Naive thymus-derived CD4-positive, alpha-beta T cell (primary cell): ENCODE measurements around the gene SULT1B1. TPM values are rescaled to one million over a fixed set of nuclear protein-coding genes. Genes with fewer than 3 reads are reported as not detected.
A peak's percentile ranks its signal among the peaks of the same experiment; 100 is the strongest.

Experiments used
- ATAC-seq: fragments of 150-1000 bp; cut with Tn5 transposase; 2 replicates; pipeline ENCODE4 v1.10.0; 2021; ENCODE audit warnings: mild to moderate bottlenecking, moderate library complexity
- CTCF ChIA-PET: fragments of 350-600 bp; sonication (Branson Sonifier 250); formaldehyde crosslinking; loops from one replicate; lab custom pipeline; 2021; ENCODE audit warnings: antibody characterized with exemption; lab: Charles Lee
- POLR2A ChIA-PET: fragments of 350-600 bp; sonication (Branson Sonifier 250); formaldehyde crosslinking; loops from one replicate; lab custom pipeline; 2021; ENCODE audit warnings: antibody characterized with exemption, inconsistent platforms; lab: Charles Lee
- DNase-seq, 9 donors: peaks; one replicate each; pipeline versions ENCODE4 v3.0.0 to v3.0.0-alpha.2; 2020 to 2022; ENCODE audit warnings: mixed read lengths in 1 of 9
- H3K27ac ChIP-seq: one replicate; pipeline ENCODE4 v1.7.0; 2013; ENCODE audit warnings: mild to moderate bottlenecking, low read depth, low read length, moderate library complexity
- H3K27me3 ChIP-seq, 2 donors: one replicate each; pipeline ENCODE4 v1.7.0; 2013; ENCODE audit warnings: low read length in 2 of 2, mild to moderate bottlenecking in 2 of 2, moderate library complexity in 2 of 2; ENCODE audit not compliant: control insufficient read depth in 2 of 2, insufficient read depth in 2 of 2
- H3K36me3 ChIP-seq, 3 experiments: 1 replicate in 2 of 3; 2 replicates in 1 of 3; pipeline ENCODE4 v1.7.0; 2013; ENCODE audit warnings: low read length in 3 of 3, mild to moderate bottlenecking in 3 of 3, moderate library complexity in 1 of 3; ENCODE audit not compliant: insufficient read depth in 3 of 3, control insufficient read depth in 2 of 3
- H3K4me1 ChIP-seq, 2 donors: one replicate each; pipeline ENCODE4 v1.7.0; 2013; ENCODE audit warnings: low read length in 2 of 2, mild to moderate bottlenecking in 2 of 2, moderate library complexity in 1 of 2; ENCODE audit not compliant: control insufficient read depth in 2 of 2, insufficient read depth in 2 of 2
- H3K4me3 ChIP-seq: 2 replicates; pipeline ENCODE4 v1.7.0; 2013; ENCODE audit warnings: mild to moderate bottlenecking, low read length
- H3K9me3 ChIP-seq, 3 experiments: 1 replicate in 2 of 3; 2 replicates in 1 of 3; pipeline ENCODE4 v1.7.0; 2013; ENCODE audit warnings: low read length in 3 of 3; ENCODE audit not compliant: control insufficient read depth in 2 of 3
- H3K27ac Mint-ChIP-seq, 9 donors: one replicate each; pipeline ENCODE4 v1.8.0; 2020 to 2022; ENCODE audit warnings: mixed read lengths in 9 of 9, mild to moderate bottlenecking in 8 of 9, moderate library complexity in 5 of 9, inconsistent platforms in 2 of 9
- H3K27me3 Mint-ChIP-seq, 5 donors: one replicate each; pipeline ENCODE4 v1.8.0; 2021 to 2022; ENCODE audit warnings: mixed read lengths in 5 of 5, mild to moderate bottlenecking in 1 of 5
- H3K36me3 Mint-ChIP-seq, 5 donors: one replicate each; pipeline ENCODE4 v1.8.0; 2020 to 2022; ENCODE audit warnings: mixed read lengths in 5 of 5, mild to moderate bottlenecking in 3 of 5, inconsistent platforms in 1 of 5
- H3K4me1 Mint-ChIP-seq, 7 donors: one replicate each; pipeline ENCODE4 v1.8.0; 2020 to 2022; ENCODE audit warnings: mixed read lengths in 7 of 7, mild to moderate bottlenecking in 3 of 7, inconsistent platforms in 1 of 7
- H3K4me3 Mint-ChIP-seq, 10 donors: one replicate each; pipeline ENCODE4 v1.8.0; 2020 to 2022; ENCODE audit warnings: mild to moderate bottlenecking in 10 of 10, mixed read lengths in 10 of 10, moderate library complexity in 6 of 10, inconsistent platforms in 2 of 10
- H3K9me3 Mint-ChIP-seq, 11 donors: one replicate each; pipeline ENCODE4 v1.8.0; 2020 to 2022; ENCODE audit warnings: mixed read lengths in 11 of 11, mild to moderate bottlenecking in 4 of 11, inconsistent platforms in 1 of 11, moderate library complexity in 1 of 11
- intact Hi-C, 2 donors: fragments of 100-400 bp; cut with micrococcal nuclease; formaldehyde crosslinking; loops; one replicate each; pipeline ENCODE4 v1.15.1; 2023
- polyA plus RNA-seq, 2 donors: library from polyadenylated mRNA; unstranded; fragments of 300-500 nt; fragmentation: Illumina TruSeq; gene quantifications; one replicate each; pipeline ENCODE4 v1.2.3, GENCODE V29; 2021
- total RNA-seq, 6 experiments: library from RNA in 5 of 6; stranded (reverse) in 5 of 6; gene quantifications; 1 replicate in 5 of 6; 2 replicates in 1 of 6; pipeline ENCODE4 v1.2.3 and lab custom pipeline; 2021 to 2026

Gene SULT1B1
- total and polyA plus RNA-seq, 7 experiments from 2014 or later: 8.2 to 32.0 (median 16.7) TPM

DNA sequence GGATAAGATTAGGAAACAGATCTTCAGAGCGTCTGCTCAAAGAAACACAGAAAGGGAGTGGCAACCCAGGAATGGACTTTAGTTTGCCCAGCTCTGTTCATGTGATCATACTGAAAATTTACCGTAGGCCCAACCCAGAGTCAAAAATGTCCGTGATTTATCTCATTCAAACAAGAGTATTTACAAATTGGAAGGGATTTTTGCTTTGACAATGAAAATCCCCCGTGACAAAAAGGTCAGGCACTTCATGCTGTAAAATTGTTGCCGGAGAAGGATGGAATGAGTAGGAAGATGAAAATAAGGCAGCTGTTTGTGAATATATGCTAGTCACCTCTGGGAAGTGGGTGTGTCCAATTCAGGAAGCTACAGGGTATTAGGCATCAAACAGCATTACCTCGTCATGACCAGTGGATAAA lies 1.2 kb downstream of the SULT1B1 start:
- peak overlapping the region; percentile 62 for H3K4me3 ChIP-seq
- H3K27me3 ChIP-seq: no peaks in the 10 kb centered on the region
- Mint-ChIP-seq H3K27ac (peak overlapping the region; percentile 76 to 97 (median 87)), H3K4me3 (peak overlapping the region; percentile 79 to 99 (median 91)), H3K4me1 (peaks cover 41 to 81% (median 73%) of the 10 kb centered on the region in 7 donors), H3K27me3 (no peaks in the 10 kb centered on the region), H3K9me3 (peaks cover 0 to 5% (median 0%) of the 10 kb centered on the region in 11 donors), H3K36me3 (peaks cover 0 to 27% (median 15%) of the 10 kb centered on the region in 5 donors)
- CTCF ChIA-PET: interaction anchor here (1.0 to 3.7 kb wide), 5 partner anchors 15 to 121 kb away, joined by 3 to 15 read pairs (median 6); no protein-coding TSS in a partner anchor
- ATAC-seq (no peak), DNase-seq (no peak)
- H3K36me3 ChIP-seq: no peaks in the 10 kb centered on the region
- H3K9me3 ChIP-seq: no peaks in the 10 kb centered on the region
- intact Hi-C loops: no loop called here
- H3K4me1 ChIP-seq: peaks cover 0 to 38% of the 10 kb centered on the region in 2 donors
- H3K27ac ChIP-seq: peak overlapping the region; percentile 59
- POLR2A ChIA-PET: interaction anchor here (0.6 to 2.3 kb wide), 5 partner anchors 8 to 123 kb away, joined by 3 to 16 read pairs (median 4); no protein-coding TSS in a partner anchor

DNA sequence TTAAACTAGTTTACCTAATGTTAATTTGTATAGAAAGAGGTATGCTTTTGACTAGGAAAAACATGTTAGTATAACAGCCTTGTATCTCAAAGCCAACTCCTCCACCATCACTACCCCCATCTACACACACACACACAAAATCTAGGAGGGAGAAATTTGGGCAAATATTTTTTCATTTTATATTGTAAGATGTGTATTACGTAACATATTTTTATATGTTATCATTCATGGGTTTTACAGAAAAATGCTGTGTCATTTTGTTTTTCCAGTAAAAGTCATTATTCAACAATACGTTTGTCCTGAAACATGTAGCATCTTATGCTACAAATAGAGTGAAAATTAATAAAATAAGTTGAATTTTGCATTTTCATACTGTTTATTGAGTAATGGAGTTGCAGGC lies 3.0 kb downstream of the SULT1B1 start:
- no peaks in the 10 kb centered on the region for H3K27me3 Mint-ChIP-seq
- ChIA-PET POLR2A (no interaction called here), CTCF (interaction anchor here (1.0 to 3.7 kb wide), 3 partner anchors 45 to 67 kb away, joined by 4 to 15 read pairs (median 10); no protein-coding TSS in a partner anchor)
- peaks cover 35 to 82% (median 73%) of the 10 kb centered on the region in 7 donors for H3K4me1 Mint-ChIP-seq
- peaks cover 0 to 15% (median 3%) of the 10 kb centered on the region in 11 donors for H3K9me3 Mint-ChIP-seq
- Histone ChIP-seq H3K27me3 (no peaks in the 10 kb centered on the region), H3K4me1 (peaks cover 0 to 26% of the 10 kb centered on the region in 2 donors), H3K9me3 (no peaks in the 10 kb centered on the region), H3K27ac (no peak overlapping the region), H3K36me3 (no peaks in the 10 kb centered on the region), H3K4me3 (no peak overlapping the region)
- H3K27ac Mint-ChIP-seq: peak overlapping the region in 4 of 9 donors; percentile 30 to 95 (median 76)
- peak overlapping the region in 7 of 10 donors; percentile 15 to 99 (median 88) for H3K4me3 Mint-ChIP-seq
- no peak for ATAC-seq
- DNase-seq: no peak
- intact Hi-C loops: no loop called here
- H3K36me3 Mint-ChIP-seq: peaks cover 12 to 43% (median 26%) of the 10 kb centered on the region in 5 donors

- no peak for ATAC-seq
- Histone ChIP-seq H3K9me3 (no peaks in the 10 kb centered on the region), H3K36me3 (no peaks in the 10 kb centered on the region), H3K4me1 (peaks cover 0 to 20% of the 10 kb centered on the region in 2 donors), H3K4me3 (no peak overlapping the region), H3K27me3 (no peaks in the 10 kb centered on the region), H3K27ac (no peak overlapping the region)
- Mint-ChIP-seq H3K27me3 (no peaks in the 10 kb centered on the region), H3K36me3 (peaks cover 16 to 62% (median 44%) of the 10 kb centered on the region in 5 donors), H3K9me3 (peaks cover 2 to 35% (median 10%) of the 10 kb centered on the region in 11 donors), H3K4me1 (peaks cover 24 to 76% (median 67%) of the 10 kb centered on the region in 7 donors), H3K27ac (peak overlapping the region in 6 of 9 donors; percentile 6 to 95 (median 78)), H3K4me3 (peak overlapping the region in 5 of 10 donors; percentile 6 to 76 (median 14))
- DNase-seq: no peak
- intact Hi-C loops: no loop called here
- ChIA-PET POLR2A (no interaction called here), CTCF (interaction anchor here (1.1 kb wide), 1 partner anchor 69 kb away, joined by 5 read pairs; no protein-coding TSS in a partner anchor)
Observed at GRCh38 chr4:69754926-69755580, 5.4 kb downstream of the SULT1B1 start.

- Mint-ChIP-seq H3K4me1 (peaks cover 18 to 66% (median 59%) of the 10 kb centered on the region in 7 donors), H3K27ac (peak overlapping the region in 4 of 9 donors; percentile 15 to 73 (median 68)), H3K9me3 (peaks cover 2 to 48% (median 10%) of the 10 kb centered on the region in 11 donors), H3K27me3 (no peaks in the 10 kb centered on the region), H3K4me3 (no peak overlapping the region), H3K36me3 (peaks cover 16 to 71% (median 57%) of the 10 kb centered on the region in 5 donors)
- peaks cover 0 to 5% (median 0%) of the 10 kb centered on the region in 3 experiments for H3K36me3 ChIP-seq
- H3K9me3 ChIP-seq: no peaks in the 10 kb centered on the region
- CTCF ChIA-PET: interaction anchor here (2.3 kb wide), 1 partner anchor 70 kb away, joined by 10 read pairs; no protein-coding TSS in a partner anchor
- H3K27ac ChIP-seq: no peak overlapping the region
- DNase-seq: no peak
- no peaks in the 10 kb centered on the region for H3K27me3 ChIP-seq
- intact Hi-C loops: no loop called here
- POLR2A ChIA-PET: no interaction called here
- no peak overlapping the region for H3K4me3 ChIP-seq
- no peak for ATAC-seq
- peaks cover 0 to 20% of the 10 kb centered on the region in 2 donors for H3K4me1 ChIP-seq
Observed at GRCh38 chr4:69753686-69754085, 6.7 kb downstream of the SULT1B1 start.

GRCh38 chr4:69750346-69750745 lies 10.1 kb downstream of the SULT1B1 start:
- H3K4me1 ChIP-seq: peaks cover 0 to 5% of the 10 kb centered on the region in 2 donors
- Mint-ChIP-seq H3K9me3 (peaks cover 8 to 79% (median 27%) of the 10 kb centered on the region in 11 donors), H3K27ac (peak overlapping the region in 2 of 9 donors; percentile 25 to 74), H3K4me1 (peaks cover 3 to 46% (median 29%) of the 10 kb centered on the region in 7 donors), H3K36me3 (peaks cover 18 to 89% (median 76%) of the 10 kb centered on the region in 5 donors), H3K4me3 (no peak overlapping the region), H3K27me3 (no peaks in the 10 kb centered on the region)
- H3K27ac ChIP-seq: no peak overlapping the region
- CTCF ChIA-PET: no interaction called here
- DNase-seq: no peak
- no peak for ATAC-seq
- no peaks in the 10 kb centered on the region for H3K27me3 ChIP-seq
- intact Hi-C loops: no loop called here
- POLR2A ChIA-PET: no interaction called here
- no peak overlapping the region for H3K4me3 ChIP-seq
- peaks cover 0 to 12% (median 0%) of the 10 kb centered on the region in 3 experiments for H3K9me3 ChIP-seq
- H3K36me3 ChIP-seq: peaks cover 0 to 11% (median 0%) of the 10 kb centered on the region in 3 experiments

DNA sequence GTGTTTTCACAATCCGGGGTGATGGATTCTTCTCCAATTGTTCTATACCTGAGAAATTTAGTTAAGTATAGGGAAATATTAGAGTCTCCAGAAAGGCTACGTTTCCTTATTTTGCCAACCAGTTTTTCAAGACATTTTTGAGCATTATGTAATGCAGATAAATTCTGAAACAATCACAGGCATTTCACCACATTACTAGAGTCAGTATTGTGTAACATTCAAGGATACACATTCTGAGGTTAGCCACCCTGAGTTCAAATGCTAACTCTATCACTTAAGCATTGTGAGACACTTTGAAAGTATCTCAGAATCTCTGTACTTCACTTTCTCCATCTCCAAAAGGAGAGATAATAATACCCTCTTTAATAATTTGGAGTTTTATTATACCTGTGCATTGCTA lies 10.6 kb downstream of the SULT1B1 start:
- Mint-ChIP-seq H3K27me3 (no peaks in the 10 kb centered on the region), H3K36me3 (peaks cover 16 to 89% (median 82%) of the 10 kb centered on the region in 5 donors), H3K9me3 (peaks cover 8 to 85% (median 32%) of the 10 kb centered on the region in 11 donors), H3K27ac (no peak overlapping the region), H3K4me1 (peaks cover 0 to 46% (median 23%) of the 10 kb centered on the region in 7 donors), H3K4me3 (no peak overlapping the region)
- no peak overlapping the region for H3K27ac ChIP-seq
- ATAC-seq (peak; percentile 27), DNase-seq (no peak)
- H3K4me1 ChIP-seq: no peaks in the 10 kb centered on the region
- H3K27me3 ChIP-seq: no peaks in the 10 kb centered on the region
- peaks cover 0 to 12% (median 0%) of the 10 kb centered on the region in 3 experiments for H3K9me3 ChIP-seq
- ChIA-PET POLR2A (no interaction called here), CTCF (no interaction called here)
- intact Hi-C loops: no loop called here
- H3K36me3 ChIP-seq: peaks cover 0 to 11% (median 0%) of the 10 kb centered on the region in 3 experiments
- no peak overlapping the region for H3K4me3 ChIP-seq
